GM12878 (cell line): ENCODE data around the gene COPS6. TPM values are rescaled to one million over a fixed set of nuclear protein-coding genes. Genes with fewer than 3 reads are reported as not detected.

Experiments used
- ATAC-seq: fragments of 200-7000 bp; cut with Tn5 transposase; 3 replicates; pipeline ENCODE4 v1.9.1; 2020; ENCODE audit warnings: mild to moderate bottlenecking, moderate library complexity
- BruUV-seq: library from RNA; stranded (reverse); fragments of 400-500 nt; replicated peaks from 2 replicates; lab custom pipeline; 2021; lab: Mats Ljungman, UMichigan
- CTCF ChIA-PET: fragments of 300-600 bp; sonication (Branson Sonifier 250); formaldehyde crosslinking; extraction: SDS; loops from one replicate; lab custom pipeline; 2021; ENCODE audit warnings: inconsistent platforms; lab: Yijun Ruan, JAX
- POLR2A ChIA-PET: fragments of 350-600 bp; formaldehyde crosslinking; extraction: SDS; loops from one replicate; lab custom pipeline; 2021; ENCODE audit warnings: inconsistent platforms; lab: Charles Lee
- RAD21 ChIA-PET: fragments of 300-600 bp; sonication (Branson Sonifier 250); formaldehyde crosslinking; loops from one replicate; lab custom pipeline; 2023; ENCODE audit warnings: antibody characterized with exemption; ENCODE audit not compliant: unreplicated experiment; lab: Charles Lee
- SMC1A ChIA-PET: fragments of 300-600 bp; sonication (Branson Sonifier 250); formaldehyde crosslinking; loops from one replicate; lab custom pipeline; 2023; ENCODE audit not compliant: unreplicated experiment, uncharacterized antibody; lab: Charles Lee
- DNase-seq: peaks from one replicate; pipeline ENCODE4 v3.0.0-alpha.2; 2011; ENCODE audit warnings: low read depth, low spot score
- FAIRE-seq: peaks from 3 replicates; lab custom pipeline; 2011; peaks lifted over from hg19 to GRCh38; lab: Jason Lieb, UNC
- H2AFZ ChIP-seq: 2 replicates; pipeline ENCODE4 v1.6.0; 2011; ENCODE audit warnings: low read depth, low read length, control low read depth; ENCODE audit not compliant: control insufficient read depth
- H3K27ac ChIP-seq: 2 replicates; pipeline ENCODE4 v1.5.1; 2011; ENCODE audit warnings: control low read depth; ENCODE audit not compliant: control insufficient read depth, insufficient read depth
- H3K27me3 ChIP-seq, 2 experiments: replicated peaks in 1 of 2; 2 replicates each; pipeline versions ENCODE4 v1.6.0 to v1.6.1; 2011; ENCODE audit warnings: low read length in 1 of 2; ENCODE audit not compliant: control insufficient read depth in 2 of 2, insufficient read depth in 2 of 2
- H3K36me3 ChIP-seq, 2 experiments: 2 replicates each; pipeline ENCODE4 v1.5.1; 2011; ENCODE audit warnings: low read length in 1 of 2; ENCODE audit not compliant: control insufficient read depth in 2 of 2, insufficient read depth in 2 of 2
- H3K4me1 ChIP-seq: 2 replicates; pipeline ENCODE4 v1.6.1; 2011; ENCODE audit warnings: mild to moderate bottlenecking, low read length, moderate library complexity, mixed read lengths; ENCODE audit not compliant: control insufficient read depth, insufficient read depth
- H3K4me2 ChIP-seq: 2 replicates; pipeline ENCODE4 v1.6.0; 2011; ENCODE audit warnings: control low read depth; ENCODE audit not compliant: control insufficient read depth, insufficient read depth
- H3K4me3 ChIP-seq: fragments of 200-600 bp; sonication (generic); 2 replicates; pipeline ENCODE4 v1.5.1; 2016
- H3K79me2 ChIP-seq: 2 replicates; pipeline ENCODE4 v1.6.0; 2011; ENCODE audit warnings: low read length; ENCODE audit not compliant: control insufficient read depth, insufficient read depth
- H3K9ac ChIP-seq: 2 replicates; pipeline ENCODE4 v1.8.0; 2011; ENCODE audit warnings: low read length, control low read depth, mixed read lengths; ENCODE audit not compliant: control insufficient read depth, insufficient read depth
- H3K9me3 ChIP-seq: replicated peaks from 3 replicates; pipeline ENCODE4 v1.5.1; 2011; ENCODE audit warnings: mild to moderate bottlenecking, low read length; ENCODE audit not compliant: control insufficient read depth, insufficient read depth
- H4K20me1 ChIP-seq: 2 replicates; pipeline ENCODE4 v1.6.0; 2011; ENCODE audit not compliant: control insufficient read depth, insufficient read depth
- BMI1 ChIP-seq: fragments of 450-650 bp; IDR thresholded peaks from 2 replicates; pipeline ENCODE4 v1.6.1; 2016; ENCODE audit warnings: mild to moderate bottlenecking, moderate library complexity, borderline replicate concordance
- CBFB ChIP-seq: IDR thresholded peaks from 2 replicates; pipeline ENCODE4 v1.6.1; 2016; ENCODE audit warnings: antibody characterized with exemption, low read depth
- E2F8 ChIP-seq: fragments of 450-650 bp; IDR thresholded peaks from 2 replicates; pipeline ENCODE4 v1.6.1; 2018; ENCODE audit warnings: mild to moderate bottlenecking, low read depth, moderate library complexity; ENCODE audit not compliant: partially characterized antibody
- EZH2 ChIP-seq: IDR thresholded peaks from 2 replicates; pipeline ENCODE4 v1.6.1; 2012; ENCODE audit warnings: low read depth, mild to moderate bottlenecking, control low read depth, inconsistent platforms, low read length, borderline replicate concordance; ENCODE audit not compliant: control insufficient read depth
- FOXK2 ChIP-seq: fragments of 450-650 bp; IDR thresholded peaks from 2 replicates; pipeline ENCODE4 v1.6.1; 2017; ENCODE audit warnings: mild to moderate bottlenecking, moderate library complexity
- GABPA ChIP-seq: IDR thresholded peaks from 2 replicates; pipeline ENCODE4 v1.6.1; 2014; ENCODE audit warnings: antibody characterized with exemption, low read depth, mild to moderate bottlenecking, inconsistent platforms
- GATAD2B ChIP-seq: fragments of 450-650 bp; conservative IDR thresholded peaks from 2 replicates; pipeline ENCODE4 v1.6.1; 2017; ENCODE audit warnings: low read depth, mild to moderate bottlenecking, moderate library complexity
- LARP7 ChIP-seq: fragments of 450-650 bp; IDR thresholded peaks from 2 replicates; pipeline ENCODE4 v1.6.1; 2017; ENCODE audit warnings: mild to moderate bottlenecking
- PAX5 ChIP-seq: IDR thresholded peaks from 2 replicates; pipeline ENCODE4 v1.6.1; 2011; ENCODE audit warnings: low read depth, low read length, borderline replicate concordance
- PML ChIP-seq: IDR thresholded peaks from 2 replicates; pipeline ENCODE4 v1.6.1; 2012; ENCODE audit warnings: low read length, inconsistent platforms
- RAD21 ChIP-seq: IDR thresholded peaks from 2 replicates; pipeline ENCODE4 v1.6.1; 2011; ENCODE audit warnings: mild to moderate bottlenecking, low read depth, low read length, moderate library complexity; ENCODE audit not compliant: insufficient read depth
- RFX5 ChIP-seq: IDR thresholded peaks from 2 replicates; pipeline ENCODE4 v1.6.1; 2011; ENCODE audit warnings: low read depth, low read length, improper control_type of control experiment
- SREBF1 ChIP-seq: IDR thresholded peaks from 2 replicates; pipeline ENCODE4 v1.6.1; 2012; ENCODE audit warnings: mild to moderate bottlenecking, low read length
- SUPT20H ChIP-seq: IDR thresholded peaks from 2 replicates; pipeline ENCODE4 v1.6.1; 2011; ENCODE audit warnings: low read depth, mild to moderate bottlenecking, low read length, moderate library complexity, borderline replicate concordance; ENCODE audit not compliant: control insufficient read depth
- SUZ12 ChIP-seq: fragments of 200-600 bp; sonication (generic); IDR thresholded peaks from one replicate; pipeline ENCODE4 v1.6.1; 2018; ENCODE audit warnings: antibody characterized with exemption, mild to moderate bottlenecking; ENCODE audit not compliant: unreplicated experiment
- ZBED1 ChIP-seq: IDR thresholded peaks from 2 replicates; pipeline ENCODE4 v1.6.1; 2016; ENCODE audit warnings: borderline replicate concordance
- ZNF622 ChIP-seq: fragments of 450-650 bp; IDR thresholded peaks from 2 replicates; pipeline ENCODE4 v1.6.1; 2017; ENCODE audit warnings: mild to moderate bottlenecking, inconsistent platforms
- WGBS: methylation state at CpG from one replicate; pipeline ENCODE4 v1.1.6; 2016; ENCODE audit warnings: low lambda C conversion rate; ENCODE audit not compliant: insufficient replicate concordance, insufficient coverage; ENCODE audit errors: missing lambda C conversion rate; 5-methylcytosine and 5-hydroxymethylcytosine counted together
- in situ Hi-C: fragments of 300-500 bp; cut with MboI; formaldehyde crosslinking; loops from 9 replicates; pipeline ENCODE4 v1.14.3; 2018; ENCODE audit warnings: mixed read lengths
- intact Hi-C: fragments of 100-400 bp; cut with micrococcal nuclease; formaldehyde crosslinking; loops from one replicate; pipeline ENCODE4 v1.14.2; 2022; ENCODE audit not compliant: unreplicated experiment
- polyA plus RNA-seq, 11 experiments: library from polyadenylated mRNA; depleted of rRNA in 4 of 11; unstranded in 6 of 11; stranded (reverse) in 5 of 11; fragments of >200 nt; fragmentation: Nextera tagmentation in 4 of 11; fragmentation: Illumina TruSeq in 1 of 11; extraction: Ambion mirVana in 4 of 11; extraction: Trizol in 1 of 11; gene quantifications; 1 replicate in 1 of 11; 2 replicates in 10 of 11; pipeline versions ENCODE4 v1.2.1 to v1.2.3, GENCODE V29; 2011 to 2016; ENCODE audit warnings: inconsistent platforms in 2 of 11, missing spikeins in 2 of 11, low read depth in 1 of 11
- total RNA-seq, 4 experiments: library from RNA; depleted of rRNA in 3 of 4; stranded (reverse); fragments of >200 nt in 3 of 4; fragmentation: Illumina TruSeq in 1 of 4; extraction: Trizol in 1 of 4; gene quantifications; 2 replicates each; pipeline versions ENCODE4 v1.2.1 to v1.2.3, GENCODE V29; 2013 to 2021

Gene COPS6
- total and polyA plus RNA-seq, 10 of the 15 experiments (the other 5 are each of a cell fraction or from before 2014, with no cell fraction given), result 28.5 to 182 (median 81.5) TPM

- ChIA-PET SMC1A (no interaction called here), CTCF (no interaction called here), RAD21 (no interaction called here), POLR2A (interaction anchor here (1.4 kb wide), 1 partner anchor 9 kb away, joined by 3 read pairs; no protein-coding TSS in a partner anchor)
- DNase-seq, result no peak
- Histone ChIP-seq H4K20me1 (no peaks in the 10 kb centered on the region), H3K27ac (no peak overlapping the region), H3K36me3 (peaks cover 0 to 6% of the 10 kb centered on the region in 2 experiments; a peak in 3 of 4 replicates), H3K79me2 (peaks cover 9% of the 10 kb centered on the region), H3K4me2 (no peak overlapping the region), H3K9me3 (no peaks in the 10 kb centered on the region), H3K27me3 (no peaks in the 10 kb centered on the region), H3K4me3 (no peak overlapping the region), H2AFZ (no peak overlapping the region), H3K4me1 (peaks cover 6% of the 10 kb centered on the region), H3K9ac (no peak overlapping the region)
- in situ Hi-C loops, result no loop called here
- no peak for ATAC-seq
- intact Hi-C loops, result no loop called here
- no peak for TF ChIP-seq SUZ12
- TF ChIP-seq BMI1, result no peak
- TF ChIP-seq ZBED1, result no peak
- TF ChIP-seq GABPA, result no peak
- TF ChIP-seq GATAD2B, result no peak
- WGBS, result 96% methylated on average over 4 of the region's 4 CpGs
- no TSS peak for BruUV-seq
- no peak for FAIRE-seq
These were observed 16.8 kb downstream of the COPS6 start for GRCh38 chr7:100105534-100105933.

DNA sequence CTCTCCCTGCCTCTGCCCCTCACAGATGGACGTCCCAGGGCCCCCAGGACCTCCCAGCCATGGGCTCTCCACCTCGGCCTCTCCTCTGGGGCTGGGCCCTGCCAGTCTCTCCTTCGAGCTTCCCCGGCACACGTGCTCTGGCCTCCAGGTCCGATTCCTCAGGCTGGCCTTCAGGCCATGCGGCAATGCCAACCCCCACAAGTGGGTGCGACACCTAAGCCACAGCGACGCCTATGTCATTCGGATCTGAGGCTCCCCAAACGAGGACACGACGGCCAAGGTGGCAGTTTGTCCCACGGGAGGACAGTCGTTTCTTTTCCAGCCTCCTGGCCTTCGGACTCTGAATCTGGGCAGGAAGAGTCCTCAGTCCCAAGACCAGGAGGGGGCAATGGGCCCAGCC is 17.9 kb downstream of the COPS6 start:
- 86% methylated on average over 16 of the region's 17 CpGs for WGBS
- in situ Hi-C loops, result no loop called here
- FAIRE-seq (no peak), ATAC-seq (no peak), DNase-seq (no peak)
- ChIA-PET SMC1A (no interaction called here), RAD21 (no interaction called here), POLR2A (no interaction called here), CTCF (no interaction called here)
- no peak overlapping the region for H3K4me2 ChIP-seq
- peaks cover 3% of the 10 kb centered on the region for H3K79me2 ChIP-seq
- peaks cover 5 to 8% of the 10 kb centered on the region in 2 experiments; a peak in 3 of 4 replicates for H3K36me3 ChIP-seq
- no peak overlapping the region for H3K27ac ChIP-seq
- H3K27me3 ChIP-seq, result no peaks in the 10 kb centered on the region
- no peaks in the 10 kb centered on the region for H3K9me3 ChIP-seq
- no peak overlapping the region for H3K9ac ChIP-seq
- no peak overlapping the region for H3K4me3 ChIP-seq
- no peak overlapping the region for H2AFZ ChIP-seq
- H4K20me1 ChIP-seq, result no peaks in the 10 kb centered on the region
- H3K4me1 ChIP-seq, result peaks cover 6% of the 10 kb centered on the region
- intact Hi-C loops, result no loop called here
- no TSS peak for BruUV-seq
- TF ChIP-seq CBFB (no peak), E2F8 (no peak), SUPT20H (no peak), SREBF1 (no peak), LARP7 (no peak), PAX5 (no peak), PML (no peak), FOXK2 (no peak), EZH2 (no peak), RAD21 (no peak), ZNF622 (no peak), RFX5 (no peak)
